GM12873 (cell line): ENCODE results near the gene CAPN7.

ENCODE experiments used
- TF ChIP-seq, protein P1 (sequence below): IDR thresholded peaks from 2 replicates; pipeline ENCODE4 v1.5.1; 2012; ENCODE audit warnings: low read depth, mild to moderate bottlenecking, moderate library complexity, low read length, control low read depth; ENCODE audit not compliant: insufficient read depth; ENCODE audit errors: missing control alignments

The CAPN7 gene

DNA sequence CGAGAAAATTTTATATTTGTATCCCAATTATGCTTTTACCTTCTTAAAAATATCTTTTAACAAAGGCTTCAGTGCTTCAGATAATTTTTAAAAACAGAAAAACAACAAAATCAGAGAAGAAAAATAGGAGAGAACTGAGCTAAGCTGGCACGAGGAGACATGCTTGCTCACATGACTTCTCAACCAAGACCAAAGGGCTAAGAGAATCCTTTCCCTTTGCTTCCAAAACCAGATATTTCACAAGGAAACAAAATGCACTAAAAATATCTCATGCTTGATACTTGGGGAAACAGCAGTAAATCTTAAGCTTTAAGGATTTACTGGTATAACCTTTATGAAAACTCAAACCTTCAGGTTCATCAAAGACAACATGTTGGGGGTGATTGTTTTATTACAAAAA, 58.4 kb downstream of the CAPN7 start:
- TF ChIP-seq, protein P1, sequence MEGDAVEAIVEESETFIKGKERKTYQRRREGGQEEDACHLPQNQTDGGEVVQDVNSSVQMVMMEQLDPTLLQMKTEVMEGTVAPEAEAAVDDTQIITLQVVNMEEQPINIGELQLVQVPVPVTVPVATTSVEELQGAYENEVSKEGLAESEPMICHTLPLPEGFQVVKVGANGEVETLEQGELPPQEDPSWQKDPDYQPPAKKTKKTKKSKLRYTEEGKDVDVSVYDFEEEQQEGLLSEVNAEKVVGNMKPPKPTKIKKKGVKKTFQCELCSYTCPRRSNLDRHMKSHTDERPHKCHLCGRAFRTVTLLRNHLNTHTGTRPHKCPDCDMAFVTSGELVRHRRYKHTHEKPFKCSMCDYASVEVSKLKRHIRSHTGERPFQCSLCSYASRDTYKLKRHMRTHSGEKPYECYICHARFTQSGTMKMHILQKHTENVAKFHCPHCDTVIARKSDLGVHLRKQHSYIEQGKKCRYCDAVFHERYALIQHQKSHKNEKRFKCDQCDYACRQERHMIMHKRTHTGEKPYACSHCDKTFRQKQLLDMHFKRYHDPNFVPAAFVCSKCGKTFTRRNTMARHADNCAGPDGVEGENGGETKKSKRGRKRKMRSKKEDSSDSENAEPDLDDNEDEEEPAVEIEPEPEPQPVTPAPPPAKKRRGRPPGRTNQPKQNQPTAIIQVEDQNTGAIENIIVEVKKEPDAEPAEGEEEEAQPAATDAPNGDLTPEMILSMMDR = no peak

DNA sequence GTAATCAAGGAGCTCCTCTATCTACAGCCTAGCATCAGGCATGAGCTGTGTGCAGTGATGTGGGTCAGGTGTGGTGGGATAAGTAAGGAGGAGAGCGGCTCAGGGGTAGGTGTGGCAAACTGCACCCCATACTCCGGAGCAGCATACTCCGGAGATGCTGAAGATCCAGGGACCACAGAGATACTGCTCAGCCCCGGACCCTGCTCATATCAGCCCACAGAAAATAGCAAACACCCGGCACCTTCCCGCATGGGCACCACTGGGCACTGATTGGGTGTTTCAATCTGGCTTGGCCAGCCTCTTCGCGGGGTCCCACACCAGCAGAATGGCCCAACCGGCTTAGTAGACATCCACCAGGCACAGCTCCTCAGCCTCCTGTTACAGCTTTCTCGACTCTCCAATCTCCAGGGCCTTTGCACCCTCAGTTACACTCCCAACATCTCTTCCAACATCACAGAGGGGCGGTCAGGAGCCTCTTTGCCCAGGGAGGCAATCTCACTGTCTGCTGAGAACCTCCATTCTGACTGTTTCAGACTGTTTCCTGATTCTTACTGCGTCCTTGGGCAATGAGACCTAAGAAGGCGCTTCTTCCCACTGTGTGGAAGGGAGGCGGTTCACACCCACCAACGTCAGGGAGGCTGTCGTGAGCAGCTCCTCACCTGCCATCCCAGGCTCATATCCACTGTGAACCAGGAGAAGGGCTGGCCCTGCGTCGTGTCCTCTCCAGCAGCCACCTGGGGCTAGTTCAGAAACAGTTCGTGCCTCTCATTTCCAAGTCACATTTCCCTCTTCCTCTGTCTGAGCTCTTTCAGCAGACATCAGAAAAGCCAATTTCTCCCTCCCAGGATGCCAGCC, 59.8 kb downstream of the CAPN7 start:
- TF ChIP-seq, protein P1 = no peak

DNA sequence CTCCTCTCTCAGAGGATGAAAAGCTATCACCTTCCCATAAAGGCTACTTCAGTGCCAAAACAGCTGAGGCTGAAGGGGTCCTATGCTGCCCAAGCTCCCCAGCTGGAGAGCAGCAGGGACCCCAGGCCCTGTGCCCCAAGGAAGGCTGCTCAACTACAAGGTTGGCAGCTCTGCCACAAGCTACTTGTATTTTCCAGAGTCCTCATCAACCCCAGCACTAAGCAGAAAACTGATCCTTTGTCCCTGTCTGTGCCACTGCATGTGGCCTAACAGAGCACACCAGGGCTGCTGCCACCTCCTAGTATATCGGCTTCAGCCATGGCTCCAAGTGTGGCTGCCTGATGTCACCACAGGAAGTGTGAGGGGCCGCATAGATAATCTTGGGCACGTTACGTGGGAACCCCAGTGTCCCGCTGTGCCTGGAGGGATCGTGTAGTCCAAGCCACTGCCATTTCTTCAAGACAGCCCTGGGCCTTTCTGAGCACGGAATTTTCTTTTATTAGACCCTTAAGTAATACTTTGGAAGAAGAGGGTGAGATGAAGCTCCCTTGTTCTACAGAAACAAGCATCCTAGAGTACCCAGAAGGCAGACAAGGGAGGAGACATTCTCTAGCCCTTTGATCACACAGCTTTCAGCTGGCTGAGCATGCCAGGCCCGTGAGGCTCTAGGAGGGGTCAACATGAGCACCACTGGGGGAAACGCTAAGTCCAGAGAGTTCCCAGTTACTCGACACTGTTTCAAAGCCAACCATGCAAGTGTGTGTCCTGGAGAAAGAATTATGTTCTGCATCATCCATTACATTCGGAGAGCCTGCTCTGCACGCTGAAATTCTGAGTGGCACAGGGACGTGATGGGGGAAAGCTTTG, 60.7 kb downstream of the CAPN7 start:
- TF ChIP-seq, protein P1 = no peak

DNA sequence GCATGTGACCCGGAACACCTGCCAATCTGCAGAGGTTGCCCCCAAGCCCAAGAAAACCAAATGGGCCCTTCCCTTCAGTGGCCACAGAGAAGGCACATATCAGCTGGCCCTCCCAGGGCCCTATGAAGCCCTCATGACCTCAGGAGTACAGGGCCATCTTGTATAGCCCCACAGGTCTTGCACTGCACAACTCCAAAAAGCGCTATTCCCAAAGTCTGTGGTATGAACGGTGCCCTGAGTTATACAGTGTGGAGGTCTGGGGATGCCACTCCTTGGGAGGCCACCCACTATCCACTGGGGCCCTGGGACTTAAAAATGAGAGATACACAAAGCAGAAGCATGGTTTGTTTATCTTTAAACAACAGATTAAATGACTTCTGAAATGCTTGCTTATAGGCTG, 61.5 kb downstream of the CAPN7 start:
- TF ChIP-seq, protein P1 = no peak

DNA sequence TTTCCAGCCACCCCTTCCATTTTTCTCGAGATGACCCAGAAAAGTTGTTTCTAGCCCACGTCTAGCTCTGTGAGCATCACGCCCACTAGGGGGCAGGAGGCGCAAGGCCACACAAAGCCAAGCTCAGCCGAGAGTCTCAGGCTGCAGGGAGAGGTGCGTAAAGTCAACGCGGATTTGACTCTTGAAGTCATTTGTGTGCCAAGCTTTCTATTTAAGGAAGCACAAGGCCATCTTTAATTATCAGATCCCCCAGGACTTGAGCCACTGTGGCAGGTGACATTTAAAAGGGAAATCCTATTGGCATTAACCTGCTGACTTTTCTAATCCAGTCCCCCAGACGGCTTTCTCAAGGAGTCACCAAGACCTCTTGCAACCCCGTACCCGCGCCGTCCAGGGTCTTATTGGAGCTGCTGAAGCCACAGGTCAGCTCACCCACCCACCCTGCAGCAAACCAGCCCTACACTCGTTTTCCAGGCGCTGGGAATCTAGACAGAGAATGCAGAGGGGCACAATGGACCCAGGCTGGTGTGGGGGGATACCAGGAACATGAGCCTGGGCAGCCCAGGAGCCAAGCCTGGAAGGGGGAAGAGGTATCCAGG, 62.1 kb downstream of the CAPN7 start:
- TF ChIP-seq, protein P1 = peak; percentile 97

DNA sequence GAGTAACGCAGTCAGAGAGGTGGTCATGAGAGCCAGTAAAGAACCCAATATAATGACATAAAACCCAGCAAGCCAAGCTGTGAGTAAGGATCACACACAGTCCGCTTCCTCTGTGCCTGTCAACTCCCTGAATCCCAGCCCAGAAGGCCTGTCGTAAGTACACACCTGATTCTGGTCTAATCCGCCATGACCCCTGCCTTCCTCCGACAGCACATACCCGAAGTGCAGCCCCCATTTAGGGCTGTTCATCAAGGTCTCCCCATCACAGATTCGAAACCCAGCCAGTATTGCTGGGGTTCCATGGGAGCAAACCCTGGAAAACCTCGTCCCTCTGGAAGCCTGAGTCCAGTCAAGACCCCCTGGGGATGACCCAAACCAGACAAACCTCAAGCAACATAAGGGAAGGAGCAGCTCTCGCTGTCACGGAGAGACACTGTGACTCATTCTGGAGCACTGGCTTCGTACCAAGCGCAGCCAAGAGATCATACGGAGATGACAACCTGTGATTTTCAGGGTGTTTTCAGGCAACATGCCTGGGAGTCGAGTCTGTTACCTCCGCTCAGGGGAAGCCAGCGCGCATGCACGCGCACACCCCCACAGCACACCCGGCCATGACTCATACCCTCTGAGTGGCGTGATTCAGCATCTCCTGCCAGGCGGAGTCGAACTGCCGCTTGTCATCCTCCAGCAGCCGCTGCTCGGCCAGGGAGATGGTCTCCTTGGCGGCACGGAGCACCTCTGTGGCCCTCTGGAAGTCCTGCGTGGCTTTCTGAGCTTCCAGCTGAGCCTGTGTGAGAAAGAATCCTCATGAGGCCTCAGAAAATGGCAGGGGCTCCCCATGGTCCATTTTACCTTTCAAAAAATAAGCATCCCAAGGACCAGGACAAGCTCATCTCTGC, 63.3 kb downstream of the CAPN7 start:
- TF ChIP-seq, protein P1 = peak; percentile 2
